H1 (cell line): Measurements from ENCODE around the gene WDR64. TPM values are rescaled to one million over a fixed set of nuclear protein-coding genes. Genes with fewer than 3 reads are reported as not detected.

Source experiments
- CTCF ChIA-PET: fragments of 300-600 bp; sonication (Branson Sonifier 250); formaldehyde crosslinking; loops from one replicate; lab custom pipeline; 2021; ENCODE audit not compliant: partially characterized antibody; lab: Charles Lee
- POLR2A ChIA-PET: fragments of 300-600 bp; sonication (Branson Sonifier 250); formaldehyde crosslinking; loops from one replicate; lab custom pipeline; 2021; ENCODE audit warnings: inconsistent platforms; ENCODE audit not compliant: partially characterized antibody; lab: Charles Lee
- DNase-seq, 2 experiments: peaks; one replicate each; pipeline versions ENCODE4 v3.0.0 to v3.0.0-alpha.2; 2010 to 2022; ENCODE audit warnings: low spot score in 2 of 2, low read depth in 1 of 2, mixed read lengths in 1 of 2
- FAIRE-seq: peaks from 2 replicates; lab custom pipeline; 2011; peaks lifted over from hg19 to GRCh38; lab: Jason Lieb, UNC
- H2AFZ ChIP-seq: 2 replicates; pipeline ENCODE4 v1.8.1; 2012; ENCODE audit warnings: low read length, inconsistent platforms
- H2AK5ac ChIP-seq: 2 replicates; pipeline ENCODE4 v1.6.1; 2013; ENCODE audit warnings: low read depth, low read length
- H2BK120ac ChIP-seq: replicated peaks from 2 replicates; pipeline ENCODE3; 2013; ENCODE audit warnings: low read depth, low read length, inconsistent platforms
- H2BK12ac ChIP-seq: 2 replicates; pipeline ENCODE4 v1.6.1; 2013; ENCODE audit warnings: low read depth, low read length
- H2BK15ac ChIP-seq: 2 replicates; pipeline ENCODE4 v1.6.1; 2013; ENCODE audit warnings: low read length
- H2BK20ac ChIP-seq: 2 replicates; pipeline ENCODE4 v1.6.1; 2013; ENCODE audit warnings: low read length
- H2BK5ac ChIP-seq: 2 replicates; pipeline ENCODE4 v1.6.1; 2013; ENCODE audit warnings: low read depth, low read length
- H3K14ac ChIP-seq: 2 replicates; pipeline ENCODE4 v1.6.1; 2013; ENCODE audit warnings: inconsistent platforms; ENCODE audit not compliant: insufficient read length
- H3K18ac ChIP-seq: 2 replicates; pipeline ENCODE4 v1.6.1; 2013; ENCODE audit warnings: low read length; ENCODE audit errors: extremely low read depth
- H3K23ac ChIP-seq: 2 replicates; pipeline ENCODE4 v1.6.1; 2013; ENCODE audit warnings: inconsistent platforms; ENCODE audit not compliant: insufficient read length
- H3K23me2 ChIP-seq: 2 replicates; pipeline ENCODE4 v1.6.1; 2013; ENCODE audit warnings: low read depth, low read length
- H3K27ac ChIP-seq: 2 replicates; pipeline ENCODE4 v1.6.1; 2011; ENCODE audit warnings: low read depth, low read length, inconsistent platforms
- H3K27me3 ChIP-seq, 4 experiments: replicated peaks in 1 of 4; 1 replicate in 1 of 4; 2 replicates in 3 of 4; pipeline versions ENCODE4 v1.6.1 to v1.8.1; 2011 to 2013; ENCODE audit warnings: low read length in 3 of 4, mild to moderate bottlenecking in 3 of 4, inconsistent platforms in 2 of 4, mixed read lengths in 2 of 4, moderate library complexity in 1 of 4; ENCODE audit not compliant: control insufficient read depth in 3 of 4, insufficient read depth in 3 of 4; ENCODE audit errors: extremely low read depth in 1 of 4
- H3K36me3 ChIP-seq, 4 experiments: 2 replicates each; pipeline versions ENCODE4 v1.6.1 to v1.8.1; 2011 to 2013; ENCODE audit warnings: mild to moderate bottlenecking in 4 of 4, low read length in 3 of 4, moderate library complexity in 2 of 4, control low read depth in 1 of 4, inconsistent platforms in 1 of 4; ENCODE audit not compliant: insufficient read depth in 4 of 4, control insufficient read depth in 2 of 4
- H3K4ac ChIP-seq: replicated peaks from 2 replicates; pipeline ENCODE3; 2013; ENCODE audit warnings: low read length, low read depth, mixed read lengths, inconsistent platforms; ENCODE audit not compliant: insufficient read length
- H3K4me1 ChIP-seq, 4 experiments: replicated peaks in 1 of 4; 1 replicate in 1 of 4; 2 replicates in 3 of 4; pipeline versions ENCODE4 v1.6.1 to v1.8.1; 2011 to 2013; ENCODE audit warnings: low read length in 3 of 4, inconsistent platforms in 2 of 4, mixed read lengths in 1 of 4; ENCODE audit not compliant: insufficient read depth in 4 of 4, control insufficient read depth in 3 of 4
- H3K4me2 ChIP-seq, 2 experiments: 2 replicates each; pipeline versions ENCODE4 v1.6.1 to v1.8.1; 2011 to 2013; ENCODE audit warnings: low read depth in 2 of 2, low read length in 2 of 2, control low read depth in 1 of 2, inconsistent platforms in 1 of 2, mild to moderate bottlenecking in 1 of 2; ENCODE audit not compliant: insufficient read depth in 1 of 2
- H3K4me3 ChIP-seq, 4 experiments: fragments of 200-600, 300-600 bp in 1 of 4; sonication (generic), shearing (Covaris generic), sonication (Bioruptor Twin) in 1 of 4; 2 replicates each; pipeline versions ENCODE4 v1.5.1 to v1.8.1; 2011 to 2016; ENCODE audit warnings: low read length in 4 of 4, low read depth in 3 of 4, control low read depth in 2 of 4, inconsistent platforms in 2 of 4, mild to moderate bottlenecking in 2 of 4, mixed read lengths in 1 of 4, moderate library complexity in 1 of 4; ENCODE audit not compliant: insufficient read depth in 2 of 4; ENCODE audit errors: extremely low read depth in 1 of 4
- H3K56ac ChIP-seq: replicated peaks from 2 replicates; pipeline ENCODE3; 2013; ENCODE audit warnings: low read depth, mild to moderate bottlenecking, mixed read lengths, low read length, inconsistent platforms; ENCODE audit not compliant: insufficient read length
- H3K79me1 ChIP-seq: 2 replicates; pipeline ENCODE4 v1.6.1; 2013; ENCODE audit warnings: low read depth, low read length, control low read depth
- H3K79me2 ChIP-seq, 2 experiments: 2 replicates each; pipeline versions ENCODE4 v1.6.1 to v1.8.1; 2012 to 2013; ENCODE audit warnings: low read length in 2 of 2, mild to moderate bottlenecking in 2 of 2, inconsistent platforms in 1 of 2; ENCODE audit not compliant: insufficient read depth in 2 of 2, control insufficient read depth in 1 of 2
- H3K9ac ChIP-seq, 4 experiments: replicated peaks in 1 of 4; 1 replicate in 1 of 4; 2 replicates in 3 of 4; pipeline versions ENCODE4 v1.6.1 to v1.8.1; 2011 to 2013; ENCODE audit warnings: low read depth in 3 of 4, low read length in 3 of 4, control low read depth in 2 of 4, mild to moderate bottlenecking in 2 of 4, moderate library complexity in 2 of 4, inconsistent platforms in 1 of 4; ENCODE audit errors: extremely low read depth in 1 of 4
- H3K9me3 ChIP-seq, 2 experiments: 2 replicates each; pipeline versions ENCODE4 v1.6.1 to v1.8.1; 2012 to 2013; ENCODE audit warnings: mild to moderate bottlenecking in 2 of 2, moderate library complexity in 2 of 2, control low read depth in 1 of 2, inconsistent platforms in 1 of 2, low read depth in 1 of 2, low read length in 1 of 2, mixed read lengths in 1 of 2; ENCODE audit not compliant: insufficient read depth in 2 of 2
- H4K20me1 ChIP-seq, 2 experiments: replicated peaks in 1 of 2; 2 replicates each; pipeline versions ENCODE3 to v1.8.1; 2011 to 2013; ENCODE audit warnings: inconsistent platforms in 2 of 2, low read length in 2 of 2, mild to moderate bottlenecking in 1 of 2; ENCODE audit not compliant: insufficient read depth in 2 of 2, control insufficient read depth in 1 of 2
- H4K5ac ChIP-seq: 2 replicates; pipeline ENCODE4 v1.6.1; 2013; ENCODE audit warnings: low read length, low read depth, mixed read lengths, inconsistent platforms; ENCODE audit not compliant: insufficient read length
- H4K8ac ChIP-seq: 2 replicates; pipeline ENCODE4 v1.8.0; 2013; ENCODE audit warnings: mild to moderate bottlenecking, moderate library complexity, low read length, inconsistent platforms; ENCODE audit not compliant: insufficient read depth; ENCODE audit errors: extremely low read depth
- H4K91ac ChIP-seq: replicated peaks from 2 replicates; pipeline ENCODE3; 2013; ENCODE audit warnings: low read length, mixed read lengths, inconsistent platforms; ENCODE audit not compliant: insufficient read length
- ASH2L ChIP-seq: fragments of 200-600, 300-600 bp; sonication (generic); IDR thresholded peaks from one replicate; pipeline ENCODE4 v1.7.1; 2017; ENCODE audit warnings: low read length
- BACH1 ChIP-seq: IDR thresholded peaks from 2 replicates; pipeline ENCODE4 v1.6.1; 2012; ENCODE audit warnings: low read length, improper control_type of control experiment
- CHD1 ChIP-seq: IDR thresholded peaks from 2 replicates; pipeline ENCODE4 v1.6.1; 2012; ENCODE audit warnings: low read depth, low read length, improper control_type of control experiment
- EZH2 ChIP-seq: fragments of 200-600 bp; sonication (generic); IDR thresholded peaks from 2 replicates; pipeline ENCODE4 v1.7.1; 2012; ENCODE audit warnings: low read depth, mild to moderate bottlenecking, moderate library complexity, low read length, inconsistent platforms; ENCODE audit not compliant: severe bottlenecking
- RXRA ChIP-seq: IDR thresholded peaks from 2 replicates; pipeline ENCODE4 v1.6.1; 2011; ENCODE audit warnings: low read depth, mild to moderate bottlenecking, low read length, moderate library complexity; ENCODE audit not compliant: insufficient read depth
- SIN3A ChIP-seq, 2 experiments: IDR thresholded peaks in 1 of 2; conservative IDR thresholded peaks in 1 of 2; 2 replicates each; pipeline ENCODE4 v1.6.1; 2011 to 2012; ENCODE audit warnings: low read length in 2 of 2, improper control_type of control experiment in 1 of 2, low read depth in 1 of 2, mild to moderate bottlenecking in 1 of 2
- SIX5 ChIP-seq: IDR thresholded peaks from 2 replicates; pipeline ENCODE4 v1.6.1; 2011; ENCODE audit warnings: mild to moderate bottlenecking, low read depth, low read length
- SP4 ChIP-seq: IDR thresholded peaks from 2 replicates; pipeline ENCODE4 v1.6.1; 2012; ENCODE audit warnings: low read length, inconsistent platforms
- TCF12 ChIP-seq: IDR thresholded peaks from 2 replicates; pipeline ENCODE4 v1.6.1; 2011; ENCODE audit warnings: low read depth, mild to moderate bottlenecking, low read length
- TEAD4 ChIP-seq: IDR thresholded peaks from 2 replicates; pipeline ENCODE4 v1.6.1; 2012; ENCODE audit warnings: low read depth, low read length, inconsistent platforms, mixed read lengths
- USF2 ChIP-seq: IDR thresholded peaks from 2 replicates; pipeline ENCODE4 v1.6.1; 2011; ENCODE audit warnings: low read length, improper control_type of control experiment
- WGBS, 2 experiments: shearing (Covaris generic) in 1 of 2; methylation state at CpG; one replicate each; pipeline versions ENCODE4 v1.1.6 to v1.1.7; 2013 to 2015; ENCODE audit warnings: low lambda C conversion rate in 2 of 2, mixed read lengths in 2 of 2, inconsistent platforms in 1 of 2, low coverage in 1 of 2, missing lambda C conversion rate in 1 of 2; ENCODE audit not compliant: insufficient replicate concordance in 2 of 2, insufficient coverage in 1 of 2, insufficient read length in 1 of 2; ENCODE audit errors: extremely low coverage in 1 of 2, missing lambda C conversion rate in 1 of 2; 5-methylcytosine and 5-hydroxymethylcytosine counted together
- polyA plus RNA-seq, 7 experiments: library from polyadenylated mRNA; depleted of rRNA in 3 of 7; stranded (reverse) in 5 of 7; unstranded in 2 of 7; fragments of >200 nt in 5 of 7; fragments of 200-250 nt in 2 of 7; gene quantifications; 1 replicate in 5 of 7; 2 replicates in 1 of 7; 4 replicates in 1 of 7; pipeline versions ENCODE4 v1.2.1 to v1.2.3, GENCODE V29; 2011 to 2013; ENCODE audit warnings: missing spikeins in 2 of 7, mixed read lengths in 2 of 7
- total RNA-seq: library from RNA; stranded (reverse); fragmentation: NEBNext Ultra II Directional; extraction: Animal tissue kit (Norgen Biotek cat#: 25700); gene quantifications from 2 replicates; pipeline ENCODE4 v1.2.1, GENCODE V29; 2021

WDR64 gene
- total and polyA plus RNA-seq, 2 of the 8 experiments (the other 6 are each of a cell fraction or from before 2014, with no cell fraction given), result 0.02 TPM; not detected in 1

GRCh38 chr1:241849345-241849695, 197.2 kb downstream of the WDR64 start:
- no peak overlapping the region; a peak in 1 of 7 replicates for H3K9ac ChIP-seq
- no peak for FAIRE-seq
- no peak overlapping the region for H3K18ac ChIP-seq
- no peak for DNase-seq
- no peak overlapping the region for H3K56ac ChIP-seq
- no peak overlapping the region for H2BK120ac ChIP-seq
- H3K14ac ChIP-seq, result no peak overlapping the region
- H4K91ac ChIP-seq, result no peak overlapping the region
- WGBS, 2 experiments, result 59% methylated on average over 6 of the region's 6 CpGs; no CpG with 5 or more reads in 1 of the 2 experiments
- peak overlapping the region; percentile 62 to 99 (median 98); a peak in 7 of 8 replicates for H3K4me3 ChIP-seq
- H3K79me1 ChIP-seq, result peaks cover 5% of the 10 kb centered on the region; the same call in 1 of the 2 replicates
- H3K4ac ChIP-seq, result no peak overlapping the region
- peak overlapping the region; percentile 88 to 94 for H3K4me2 ChIP-seq
- no peak overlapping the region for H2BK5ac ChIP-seq
- H4K5ac ChIP-seq, result no peak overlapping the region
- CTCF ChIA-PET, result interaction anchor here (1.6 to 1.8 kb wide), 2 partner anchors 238 to 244 kb away, joined by 5 to 6 read pairs; no protein-coding TSS in a partner anchor
- H2AFZ ChIP-seq, result no peak overlapping the region
- H2AK5ac ChIP-seq, result no peak overlapping the region
- POLR2A ChIA-PET, result interaction anchor here (2.1 kb wide), 1 partner anchor 9 kb away, joined by 4 read pairs; no protein-coding TSS in a partner anchor
- no peak overlapping the region for H2BK12ac ChIP-seq
- no peaks in the 10 kb centered on the region for H3K9me3 ChIP-seq
- no peaks in the 10 kb centered on the region for H3K27me3 ChIP-seq
- peaks cover 9 to 47% (median 33%) of the 10 kb centered on the region in 4 experiments; a peak in 7 of 8 replicates for H3K36me3 ChIP-seq
- peaks cover 0 to 6% (median under 1%) of the 10 kb centered on the region in 4 experiments; a peak in 2 of 7 replicates for H3K4me1 ChIP-seq
- H4K8ac ChIP-seq, result no peak overlapping the region
- peaks cover 5% of the 10 kb centered on the region for H3K23me2 ChIP-seq
- H3K23ac ChIP-seq, result no peak overlapping the region
- TF ChIP-seq USF2 (no peak), SIX5 (no peak), RXRA (no peak), SP4 (no peak), TEAD4 (no peak), SIN3A (conservative IDR thresholded peaks at IDR 0.05 in 1 of 2, IDR thresholded peaks at IDR 0.05 in 1 of 2; ENCODE audit: low read depth in 1 of 2, low read length in 2 of 2) (no peak), CHD1 (no peak), EZH2 (no peak), TCF12 (no peak), BACH1 (no peak), ASH2L (no peak)
- H2BK20ac ChIP-seq, result no peak overlapping the region
- no peak overlapping the region for H2BK15ac ChIP-seq
- H3K79me2 ChIP-seq, result peaks cover 5 to 17% of the 10 kb centered on the region in 2 experiments; a peak in 3 of 4 replicates
- no peak overlapping the region for H3K27ac ChIP-seq
- no peaks in the 10 kb centered on the region for H4K20me1 ChIP-seq
